ENCODE data around the gene CELF1.
A peak's percentile ranks its signal among the peaks of the same experiment; 100 is the strongest.
"Not testable (repeated sequence)": the region's sequence is repeated elsewhere in the genome, so short reads cannot be mapped to it uniquely, and the experiment has no call there.

CELF1 gene

DNA sequence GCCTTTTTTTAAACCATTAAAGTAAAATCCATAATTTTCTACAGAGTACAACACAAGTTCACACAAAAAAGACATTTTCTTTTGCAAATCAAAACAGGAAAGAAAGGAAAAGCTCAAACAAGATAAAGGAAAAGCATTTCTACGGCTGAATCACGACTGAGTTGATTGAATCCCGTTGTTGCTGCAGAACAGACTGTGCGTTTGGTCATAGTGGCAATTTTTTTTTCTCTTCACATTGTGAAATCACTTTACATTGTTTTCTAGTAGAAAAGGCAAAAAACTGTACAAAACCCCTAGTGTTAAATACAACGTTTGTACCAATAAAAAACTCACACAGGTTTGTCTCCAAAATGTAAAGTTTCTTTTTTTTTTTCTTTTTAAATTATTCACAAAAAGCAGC is 86.7 kb downstream of the CELF1 start:
- H3K27ac ChIP-seq, result no peak overlapping the region
- peaks cover 46% of the 10 kb centered on the region for H3K36me3 ChIP-seq
- DNase-seq, result no peak
- H3K27me3 ChIP-seq (ENCODE audit: insufficient read depth, low read depth, severe bottlenecking), result no peaks in the 10 kb centered on the region
- no peak overlapping the region for H3K4me3 ChIP-seq (ENCODE audit: low read depth, low read length)
- TF ChIP-seq CTCF (IDR thresholded peaks at IDR 0.05; ENCODE audit: low read depth, low read length), result no peak
- H3K9me3 ChIP-seq (ENCODE audit: severe bottlenecking), result no peaks in the 10 kb centered on the region

DNA sequence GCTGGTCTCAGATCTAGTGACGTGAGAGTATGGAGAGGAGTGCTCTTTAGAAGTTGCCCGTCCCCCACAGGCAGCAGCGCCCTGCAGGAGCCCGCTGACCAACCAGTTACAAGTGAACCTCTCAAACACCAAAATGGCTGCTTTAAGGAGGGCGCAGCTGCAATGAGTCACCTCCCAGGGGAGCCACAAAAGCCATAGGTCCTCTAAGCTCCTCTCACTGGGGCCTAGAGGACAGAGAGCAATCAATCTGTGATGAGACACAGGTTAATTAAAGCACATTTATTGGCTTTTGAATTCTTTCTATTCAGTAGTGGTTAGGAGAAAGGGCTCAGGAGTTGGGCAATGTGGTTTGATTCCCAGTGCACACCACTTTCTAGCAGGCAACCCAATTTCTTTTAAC is 88.4 kb downstream of the CELF1 start:
- Histone ChIP-seq H3K27ac (no peak overlapping the region), H3K9me3 (ENCODE audit: severe bottlenecking) (no peaks in the 10 kb centered on the region), H3K4me3 (ENCODE audit: low read depth, low read length) (no peak overlapping the region), H3K36me3 (peaks cover 32% of the 10 kb centered on the region), H3K27me3 (ENCODE audit: insufficient read depth, low read depth, severe bottlenecking) (no peaks in the 10 kb centered on the region)
- TF ChIP-seq CTCF (IDR thresholded peaks at IDR 0.05; ENCODE audit: low read depth, low read length), result no peak
- DNase-seq, result no peak

- TF ChIP-seq CTCF (IDR thresholded peaks at IDR 0.05; ENCODE audit: low read depth, low read length), result no peak
- no peak overlapping the region for H3K4me3 ChIP-seq (ENCODE audit: low read depth, low read length)
- DNase-seq, result no peak
- H3K9me3 ChIP-seq (ENCODE audit: severe bottlenecking), result no peaks in the 10 kb centered on the region
- no peaks in the 10 kb centered on the region for H3K27me3 ChIP-seq (ENCODE audit: insufficient read depth, low read depth, severe bottlenecking)
- no peak overlapping the region for H3K27ac ChIP-seq
- peaks cover 14% of the 10 kb centered on the region for H3K36me3 ChIP-seq
These were observed 91.1 kb downstream of the CELF1 start for GRCh38 chr11:47461876-47462275.

- Histone ChIP-seq H3K9me3 (ENCODE audit: severe bottlenecking) (no peaks in the 10 kb centered on the region), H3K36me3 (peaks cover 12% of the 10 kb centered on the region), H3K27me3 (ENCODE audit: insufficient read depth, low read depth, severe bottlenecking) (no peaks in the 10 kb centered on the region), H3K4me3 (ENCODE audit: low read depth, low read length) (no peak overlapping the region), H3K27ac (no peak overlapping the region)
- no peak for TF ChIP-seq CTCF (IDR thresholded peaks at IDR 0.05; ENCODE audit: low read depth, low read length)
- DNase-seq, result no peak
These were observed 92.2 kb downstream of the CELF1 start for GRCh38 chr11:47460571-47461235.

GRCh38 chr11:47454258-47454671 is 98.7 kb downstream of the CELF1 start:
- not testable (repeated sequence) for H3K27ac ChIP-seq; H3K27me3 ChIP-seq (ENCODE audit: insufficient read depth, low read depth, severe bottlenecking); H3K36me3 ChIP-seq; H3K9me3 ChIP-seq (ENCODE audit: severe bottlenecking); H3K4me3 ChIP-seq (ENCODE audit: low read depth, low read length)
- peak; percentile 89 for TF ChIP-seq CTCF (IDR thresholded peaks at IDR 0.05; ENCODE audit: low read depth, low read length)
- DNase-seq, result peak; percentile 82

GRCh38 chr11:47453365-47453764 is 99.6 kb downstream of the CELF1 start:
- no peak for TF ChIP-seq CTCF (IDR thresholded peaks at IDR 0.05; ENCODE audit: low read depth, low read length)
- no peaks in the 10 kb centered on the region for H3K36me3 ChIP-seq
- DNase-seq, result no peak

More at GRCh38 chr11:47453365-47453764, 99.6 kb downstream of the CELF1 start:
- Histone ChIP-seq H3K4me3 (ENCODE audit: low read depth, low read length) (no peak overlapping the region), H3K27me3 (ENCODE audit: insufficient read depth, low read depth, severe bottlenecking) (no peaks in the 10 kb centered on the region), H3K9me3 (ENCODE audit: severe bottlenecking) (no peaks in the 10 kb centered on the region), H3K27ac (no peak overlapping the region)

Measured in WERI-Rb-1 (cell line).